Mesenchymal stem cell (in vitro differentiated cells and primary cell): ENCODE measurements around the gene SSBP2.
"Not testable (repeated sequence)": the region's sequence is repeated elsewhere in the genome, so short reads cannot be mapped to it uniquely, and the experiment has no call there.

Experiments used
- DNase-seq: peaks from one replicate; pipeline ENCODE4 v3.0.0-alpha.2; 2013
- H2AFZ ChIP-seq: one replicate; pipeline ENCODE4 v1.6.1; 2013; ENCODE audit warnings: low read depth, mild to moderate bottlenecking, control low read depth, inconsistent platforms, low read length, moderate library complexity
- H2AK5ac ChIP-seq: 2 replicates; pipeline ENCODE4 v1.6.1; 2013; ENCODE audit warnings: low read length, moderate library complexity, mild to moderate bottlenecking, inconsistent platforms; ENCODE audit not compliant: severe bottlenecking
- H2BK120ac ChIP-seq: one replicate; pipeline ENCODE4 v1.6.1; 2013; ENCODE audit warnings: low read depth, mild to moderate bottlenecking, inconsistent platforms, low read length, moderate library complexity
- H2BK12ac ChIP-seq, 2 experiments: one replicate each; pipeline ENCODE4 v1.6.1; 2013; ENCODE audit warnings: inconsistent platforms in 2 of 2, low read length in 2 of 2, mild to moderate bottlenecking in 2 of 2, moderate library complexity in 2 of 2, control low read depth in 1 of 2
- H2BK15ac ChIP-seq: one replicate; pipeline ENCODE4 v1.6.1; 2013; ENCODE audit warnings: mild to moderate bottlenecking, low read depth, inconsistent platforms; ENCODE audit not compliant: poor library complexity, severe bottlenecking
- H2BK5ac ChIP-seq: 2 replicates; pipeline ENCODE4 v1.6.1; 2013; ENCODE audit warnings: low read depth, mild to moderate bottlenecking, low read length, control low read depth, inconsistent platforms; ENCODE audit not compliant: poor library complexity, severe bottlenecking
- H3K14ac ChIP-seq, 2 experiments: one replicate each; pipeline ENCODE4 v1.6.1; 2013; ENCODE audit warnings: inconsistent platforms in 2 of 2, low read length in 2 of 2, control low read depth in 1 of 2, mild to moderate bottlenecking in 1 of 2, moderate library complexity in 1 of 2
- H3K18ac ChIP-seq, 2 experiments: one replicate each; pipeline ENCODE4 v1.6.1; 2013; ENCODE audit warnings: inconsistent platforms in 2 of 2, low read length in 2 of 2, control low read depth in 1 of 2, low read depth in 1 of 2, mild to moderate bottlenecking in 1 of 2
- H3K23ac ChIP-seq, 2 experiments: one replicate each; pipeline ENCODE4 v1.6.1; 2013; ENCODE audit warnings: inconsistent platforms in 2 of 2, low read length in 2 of 2, mild to moderate bottlenecking in 2 of 2, moderate library complexity in 2 of 2, control low read depth in 1 of 2
- H3K27ac ChIP-seq: 2 replicates; pipeline ENCODE4 v1.5.1; 2013; ENCODE audit warnings: mild to moderate bottlenecking, moderate library complexity, low read length, control low read depth, inconsistent platforms; ENCODE audit not compliant: poor library complexity, severe bottlenecking
- H3K27me3 ChIP-seq, 2 experiments: 2 replicates each; pipeline versions ENCODE4 v1.6.1 to v1.7.0; 2013; ENCODE audit warnings: low read length in 2 of 2, mild to moderate bottlenecking in 2 of 2, moderate library complexity in 2 of 2, control low read depth in 1 of 2, inconsistent platforms in 1 of 2; ENCODE audit not compliant: control insufficient read depth in 1 of 2, insufficient read depth in 1 of 2
- H3K36me3 ChIP-seq, 2 experiments: 2 replicates each; pipeline versions ENCODE4 v1.6.1 to v1.7.0; 2013; ENCODE audit warnings: low read length in 2 of 2, control low read depth in 1 of 2, inconsistent platforms in 1 of 2, low read depth in 1 of 2, mild to moderate bottlenecking in 1 of 2; ENCODE audit not compliant: insufficient read depth in 2 of 2, control insufficient read depth in 1 of 2
- H3K4ac ChIP-seq, 2 experiments: one replicate each; pipeline ENCODE4 v1.6.1; 2013; ENCODE audit warnings: inconsistent platforms in 2 of 2, low read length in 2 of 2, mild to moderate bottlenecking in 2 of 2, moderate library complexity in 2 of 2, control low read depth in 1 of 2, low read depth in 1 of 2
- H3K4me1 ChIP-seq: 2 replicates; pipeline ENCODE4 v1.6.1; 2013; ENCODE audit warnings: low read depth, low read length, control low read depth; ENCODE audit not compliant: control insufficient read depth, insufficient read depth
- H3K4me2 ChIP-seq: 2 replicates; pipeline ENCODE4 v1.6.1; 2013; ENCODE audit warnings: low read length, mild to moderate bottlenecking, inconsistent platforms; ENCODE audit not compliant: poor library complexity, severe bottlenecking
- H3K4me3 ChIP-seq, 2 experiments: 2 replicates each; pipeline versions ENCODE4 v1.5.1 to v1.7.0; 2013; ENCODE audit warnings: low read length in 2 of 2, mild to moderate bottlenecking in 2 of 2, control low read depth in 1 of 2, low read depth in 1 of 2; ENCODE audit not compliant: insufficient read depth in 1 of 2
- H3K79me1 ChIP-seq: replicated peaks from 2 replicates; pipeline ENCODE4 v1.6.1; 2013; ENCODE audit warnings: mild to moderate bottlenecking, control low read depth, low read length, inconsistent platforms; ENCODE audit not compliant: poor library complexity, severe bottlenecking
- H3K9ac ChIP-seq: 2 replicates; pipeline ENCODE4 v1.7.0; 2013; ENCODE audit warnings: mild to moderate bottlenecking, low read length, moderate library complexity
- H3K9me3 ChIP-seq: 2 replicates; pipeline ENCODE4 v1.7.0; 2013; ENCODE audit warnings: mild to moderate bottlenecking, low read length; ENCODE audit not compliant: control insufficient read depth
- H4K8ac ChIP-seq: one replicate; pipeline ENCODE4 v1.6.1; 2013; ENCODE audit warnings: inconsistent platforms, mild to moderate bottlenecking, low read length, moderate library complexity
- H4K91ac ChIP-seq: one replicate; pipeline ENCODE4 v1.6.1; 2013; ENCODE audit warnings: mild to moderate bottlenecking, low read length, inconsistent platforms
- WGBS: methylation state at CpG from one replicate; pipeline ENCODE4 v1.1.7; 2013; ENCODE audit warnings: mixed read lengths; 5-methylcytosine and 5-hydroxymethylcytosine counted together

The SSBP2 gene

DNA sequence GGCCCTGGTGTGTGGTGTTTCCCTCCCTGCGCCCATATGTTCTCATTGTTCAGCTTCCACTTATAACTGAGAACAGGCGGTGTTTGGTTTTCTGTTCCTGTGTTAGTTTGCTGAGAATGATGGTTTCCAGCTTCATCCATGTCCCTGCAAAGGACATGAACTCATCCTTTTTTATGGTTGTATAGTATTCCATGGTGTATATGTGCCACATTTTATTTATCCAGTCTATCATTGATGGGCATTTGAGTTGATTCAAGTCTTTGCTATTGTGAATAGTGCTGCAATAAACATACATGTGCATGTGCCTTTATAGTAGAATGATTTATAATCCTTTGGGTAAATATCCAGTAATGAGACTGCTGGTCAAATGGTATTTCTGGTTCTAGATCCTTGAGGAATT is 36.8 kb downstream of the SSBP2 start:
- not testable (repeated sequence) for H2AFZ ChIP-seq, H3K27me3 ChIP-seq, H3K14ac ChIP-seq, H2BK15ac ChIP-seq, H3K27ac ChIP-seq, H3K23ac ChIP-seq, H4K91ac ChIP-seq, H3K36me3 ChIP-seq, H4K8ac ChIP-seq, H3K4me3 ChIP-seq, H3K4ac ChIP-seq, H3K9me3 ChIP-seq, H2BK5ac ChIP-seq, H2BK120ac ChIP-seq, H3K4me2 ChIP-seq, H2AK5ac ChIP-seq, DNase-seq, H2BK12ac ChIP-seq, H3K79me1 ChIP-seq, H3K9ac ChIP-seq, H3K18ac ChIP-seq, H3K4me1 ChIP-seq
- WGBS, result 100% methylated on average over 1 of the region's 2 CpGs

DNA sequence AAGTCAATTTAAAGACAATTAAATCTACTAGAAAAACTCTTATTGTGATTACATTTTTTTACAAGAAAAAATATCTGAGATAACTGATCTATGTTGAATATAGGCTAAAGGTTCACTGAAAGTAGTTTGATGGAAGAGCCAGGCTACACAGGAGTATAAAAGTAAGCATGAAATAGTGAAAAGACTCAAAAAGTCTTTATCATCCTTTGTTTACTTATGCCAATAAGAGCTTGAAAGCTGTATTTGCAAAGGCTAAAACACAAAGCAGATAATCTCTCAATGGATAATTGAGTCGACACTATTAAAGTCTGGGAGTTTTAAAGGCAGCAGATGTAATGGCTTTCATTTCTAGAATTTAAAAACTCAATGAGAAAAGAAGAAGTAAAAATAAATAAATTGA is 42.0 kb downstream of the SSBP2 start:
- 80% methylated on average over 1 of the region's 1 CpG for WGBS
- H3K9me3 ChIP-seq, result no peaks in the 10 kb centered on the region
- no peak overlapping the region for H4K91ac ChIP-seq
- H3K36me3 ChIP-seq, result peaks cover 0 to 5% of the 10 kb centered on the region in 2 experiments
- H3K27me3 ChIP-seq, result no peaks in the 10 kb centered on the region
- no peak overlapping the region for H3K27ac ChIP-seq
- no peak overlapping the region for H2BK15ac ChIP-seq
- peaks cover 3% of the 10 kb centered on the region for H3K79me1 ChIP-seq
- H3K4me3 ChIP-seq, result no peak overlapping the region
- no peak overlapping the region for H3K18ac ChIP-seq
- H3K9ac ChIP-seq, result no peak overlapping the region
- H3K23ac ChIP-seq, result no peak overlapping the region
- no peak overlapping the region for H3K4me2 ChIP-seq
- no peak overlapping the region for H2BK120ac ChIP-seq
- H4K8ac ChIP-seq, result no peak overlapping the region
- DNase-seq, result no peak
- no peak overlapping the region for H2AK5ac ChIP-seq
- no peaks in the 10 kb centered on the region for H3K4me1 ChIP-seq
- no peak overlapping the region for H2BK12ac ChIP-seq
- no peak overlapping the region for H3K4ac ChIP-seq
- no peak overlapping the region for H2AFZ ChIP-seq
- no peak overlapping the region for H3K14ac ChIP-seq
- H2BK5ac ChIP-seq, result no peak overlapping the region

DNA sequence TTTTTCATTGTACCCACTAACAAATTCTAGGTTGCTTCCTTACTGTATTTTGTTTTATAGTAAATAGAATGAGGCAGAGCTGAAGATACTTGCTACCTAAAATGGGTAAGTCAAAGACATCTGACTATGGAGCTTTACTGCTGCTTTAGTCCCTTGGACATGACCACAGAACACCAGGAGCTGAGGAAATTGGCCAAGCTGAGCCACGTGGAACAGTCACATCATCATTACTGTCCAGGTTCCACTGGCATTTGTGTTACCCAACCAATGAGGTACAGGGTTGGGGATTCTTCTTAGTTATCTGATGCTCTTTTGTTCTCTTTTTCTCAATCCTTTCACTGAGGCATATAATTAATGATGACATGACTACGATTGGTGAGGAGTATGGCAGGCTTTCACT is 47.1 kb downstream of the SSBP2 start:
- Histone ChIP-seq H3K4me1 (no peaks in the 10 kb centered on the region), H3K9me3 (peaks cover 11% of the 10 kb centered on the region), H3K27me3 (no peaks in the 10 kb centered on the region), H3K9ac (no peak overlapping the region), H4K8ac (no peak overlapping the region), H3K79me1 (peaks cover 5% of the 10 kb centered on the region), H3K18ac (no peak overlapping the region), H3K27ac (no peak overlapping the region), H3K4me3 (no peak overlapping the region), H3K14ac (no peak overlapping the region), H3K4me2 (no peak overlapping the region), H2BK5ac (no peak overlapping the region), H4K91ac (no peak overlapping the region), H2AK5ac (no peak overlapping the region), H2BK12ac (no peak overlapping the region), H3K4ac (no peak overlapping the region), H3K23ac (no peak overlapping the region), H2AFZ (no peak overlapping the region), H3K36me3 (peaks cover 0 to 10% of the 10 kb centered on the region in 2 experiments), H2BK15ac (no peak overlapping the region), H2BK120ac (no peak overlapping the region)
- DNase-seq, result no peak
- 80% methylated on average over 2 of the region's 2 CpGs for WGBS

DNA sequence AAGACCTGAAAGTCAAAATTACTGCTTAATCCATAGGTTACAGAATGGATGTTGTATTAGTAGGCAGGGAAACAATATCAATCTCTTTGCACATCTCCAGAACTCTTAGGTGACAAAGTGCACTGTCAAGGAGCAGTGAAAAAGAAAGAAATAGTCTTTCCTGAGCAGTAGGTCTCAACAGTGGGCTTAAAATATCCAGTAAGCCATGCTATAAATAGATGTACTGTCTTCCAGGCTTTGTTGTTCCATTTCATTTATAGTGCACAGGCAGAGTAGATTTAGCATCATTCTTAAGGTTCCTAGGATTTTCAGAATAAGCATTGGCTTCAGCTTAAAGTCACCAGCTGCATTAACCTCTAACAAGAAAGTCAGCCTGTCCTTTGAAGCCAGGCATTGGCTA is 50.7 kb downstream of the SSBP2 start:
- H4K8ac ChIP-seq, result no peak overlapping the region
- H3K79me1 ChIP-seq, result peaks cover 5% of the 10 kb centered on the region
- no peak overlapping the region for H3K27ac ChIP-seq
- H4K91ac ChIP-seq, result no peak overlapping the region
- no peak for DNase-seq
- H2AK5ac ChIP-seq, result no peak overlapping the region
- peaks cover 11% of the 10 kb centered on the region for H3K9me3 ChIP-seq
- H3K4me2 ChIP-seq, result no peak overlapping the region
- H3K4me1 ChIP-seq, result no peaks in the 10 kb centered on the region
- H2BK120ac ChIP-seq, result no peak overlapping the region
- no peaks in the 10 kb centered on the region for H3K27me3 ChIP-seq
- no peak overlapping the region for H2AFZ ChIP-seq
- no peak overlapping the region for H3K4me3 ChIP-seq
- no peak overlapping the region for H3K14ac ChIP-seq
- no peak overlapping the region for H3K4ac ChIP-seq
- no peak overlapping the region for H3K9ac ChIP-seq
- no peak overlapping the region for H2BK12ac ChIP-seq
- no peak overlapping the region for H3K23ac ChIP-seq
- H2BK5ac ChIP-seq, result no peak overlapping the region
- no peak overlapping the region for H2BK15ac ChIP-seq
- H3K36me3 ChIP-seq, result peaks cover 0 to 4% of the 10 kb centered on the region in 2 experiments
- H3K18ac ChIP-seq, result no peak overlapping the region
